Esophagus (tissue), 2 donors: ENCODE measurements around the gene GABBR2. TPM values are rescaled to one million over a fixed set of nuclear protein-coding genes. Genes with fewer than 3 reads are reported as not detected.

Source experiments
- H3K27ac ChIP-seq, 2 donors: one replicate each; pipeline ENCODE4 v1.5.1; 2013; ENCODE audit warnings: low read depth in 2 of 2, mild to moderate bottlenecking in 2 of 2, inconsistent platforms in 1 of 2, low read length in 1 of 2, moderate library complexity in 1 of 2
- H3K27me3 ChIP-seq, 2 donors: one replicate each; pipeline ENCODE4 v1.6.1; 2013; ENCODE audit warnings: low read length in 2 of 2, control low read depth in 1 of 2, mild to moderate bottlenecking in 1 of 2; ENCODE audit not compliant: insufficient read depth in 2 of 2, control insufficient read depth in 1 of 2
- H3K36me3 ChIP-seq, 2 donors: one replicate each; pipeline ENCODE4 v1.6.1; 2013; ENCODE audit warnings: low read length in 1 of 2; ENCODE audit not compliant: control insufficient read depth in 2 of 2, insufficient read depth in 2 of 2
- H3K4me1 ChIP-seq, 2 donors: one replicate each; pipeline ENCODE4 v1.6.1; 2013; ENCODE audit warnings: low read length in 1 of 2; ENCODE audit not compliant: control insufficient read depth in 2 of 2, insufficient read depth in 2 of 2
- H3K4me3 ChIP-seq, 2 donors: one replicate each; pipeline ENCODE4 v1.5.1; 2013; ENCODE audit warnings: low read length in 2 of 2, mild to moderate bottlenecking in 2 of 2, low read depth in 1 of 2, moderate library complexity in 1 of 2
- H3K9me3 ChIP-seq, 2 donors: one replicate each; pipeline ENCODE4 v1.6.1; 2013; ENCODE audit warnings: mild to moderate bottlenecking in 2 of 2, low read depth in 1 of 2, low read length in 1 of 2, moderate library complexity in 1 of 2; ENCODE audit not compliant: control insufficient read depth in 2 of 2, insufficient read depth in 1 of 2
- WGBS, 2 donors: extraction: QIAGEN DNeasy Blood & Tissue Kit; methylation state at CpG; one replicate each; pipeline ENCODE4 v1.1.7; 2013; 5-methylcytosine and 5-hydroxymethylcytosine counted together
- polyA plus RNA-seq, 2 donors: library from polyadenylated mRNA; stranded (reverse); fragments of 200-250 nt; gene quantifications; one replicate each; pipeline ENCODE4 v1.2.3, GENCODE V29; 2013
- donor health status: healthy with polysubstance abuse.
- donor health status: Bipolar disorder and iron deficiency.

GABBR2 gene
- polyA plus RNA-seq, 2 donors = under 0.01 TPM; not detected in 1

- no peak overlapping the region for H3K4me3 ChIP-seq
- H3K36me3 ChIP-seq = no peaks in the 10 kb centered on the region
- no peaks in the 10 kb centered on the region for H3K4me1 ChIP-seq
- no peaks in the 10 kb centered on the region for H3K27me3 ChIP-seq
- WGBS, 2 donors = 90 to 93% methylated on average over 8 of the region's 8 CpGs
- H3K27ac ChIP-seq = no peak overlapping the region
- H3K9me3 ChIP-seq = no peaks in the 10 kb centered on the region
These were observed 101.6 kb downstream of the GABBR2 start for GRCh38 chr9:98607152-98607551.

GRCh38 chr9:98606730-98607129 is 102.0 kb downstream of the GABBR2 start:
- Histone ChIP-seq H3K4me3 (no peak overlapping the region), H3K4me1 (no peaks in the 10 kb centered on the region), H3K9me3 (no peaks in the 10 kb centered on the region), H3K27ac (no peak overlapping the region), H3K27me3 (no peaks in the 10 kb centered on the region), H3K36me3 (no peaks in the 10 kb centered on the region)
- WGBS, 2 donors = 92 to 94% methylated on average over 12 of the region's 12 CpGs

DNA sequence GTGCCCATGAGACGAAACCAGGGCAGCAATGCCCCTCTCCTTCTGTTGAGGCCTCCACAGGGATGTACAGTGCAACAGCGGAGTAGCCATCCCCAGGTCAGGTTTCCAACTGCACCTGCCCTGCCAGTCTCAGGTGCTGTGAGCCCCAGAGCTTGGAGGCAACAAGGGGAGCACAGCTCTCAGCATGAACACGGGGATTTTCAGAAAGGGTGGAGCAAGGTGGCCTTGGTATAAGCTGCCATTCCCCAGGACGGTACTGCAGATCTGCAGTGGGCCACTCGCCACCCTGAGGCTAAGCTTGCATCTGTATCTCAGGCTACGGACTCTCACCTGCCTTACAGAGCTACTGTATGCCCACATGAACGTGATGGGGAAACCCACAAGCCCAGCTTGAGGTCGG is 103.6 kb downstream of the GABBR2 start:
- H3K27ac ChIP-seq = no peak overlapping the region
- H3K4me3 ChIP-seq = no peak overlapping the region
- no peaks in the 10 kb centered on the region for H3K9me3 ChIP-seq
- no peaks in the 10 kb centered on the region for H3K4me1 ChIP-seq
- H3K36me3 ChIP-seq = no peaks in the 10 kb centered on the region
- WGBS, 2 donors = 79 to 83% methylated on average over 8 of the region's 8 CpGs
- H3K27me3 ChIP-seq = no peaks in the 10 kb centered on the region

DNA sequence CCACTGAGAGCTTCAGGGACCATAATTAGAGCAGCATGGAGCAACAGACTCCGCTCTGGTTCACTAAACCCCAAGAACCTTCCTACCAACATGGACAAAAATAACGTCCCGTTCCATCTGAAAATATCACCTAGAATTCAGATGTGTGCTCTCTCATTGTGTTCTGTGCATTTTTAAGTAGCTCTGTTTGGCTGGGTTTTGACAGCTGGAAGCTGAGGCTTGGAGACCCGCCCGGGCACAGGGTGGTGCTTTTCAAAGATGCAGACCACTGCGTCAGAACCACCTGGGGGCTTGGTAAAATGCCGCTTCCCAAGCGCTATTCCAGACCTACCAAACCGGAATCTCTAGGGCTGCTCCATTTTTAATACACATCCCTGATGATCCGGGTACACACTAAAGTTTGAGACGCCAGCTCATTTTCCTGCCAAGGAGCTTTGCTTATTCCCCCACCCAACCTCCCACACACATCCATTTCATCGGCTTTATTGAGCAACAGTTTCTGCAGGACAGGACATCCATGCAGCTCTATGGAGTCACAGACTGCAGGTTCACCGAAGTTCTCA is 104.8 kb downstream of the GABBR2 start:
- no peak overlapping the region for H3K4me3 ChIP-seq
- no peaks in the 10 kb centered on the region for H3K36me3 ChIP-seq
- no peaks in the 10 kb centered on the region for H3K9me3 ChIP-seq
- H3K27ac ChIP-seq = no peak overlapping the region
- H3K27me3 ChIP-seq = no peaks in the 10 kb centered on the region
- 51 to 70% methylated on average over 13 of the region's 13 CpGs for WGBS, 2 donors
- H3K4me1 ChIP-seq = no peaks in the 10 kb centered on the region

GRCh38 chr9:98602839-98603500 is 105.8 kb downstream of the GABBR2 start:
- H3K4me3 ChIP-seq = no peak overlapping the region
- H3K9me3 ChIP-seq = no peaks in the 10 kb centered on the region
- WGBS, 2 donors = 48 to 51% methylated on average over 5 of the region's 5 CpGs
- no peaks in the 10 kb centered on the region for H3K27me3 ChIP-seq
- no peaks in the 10 kb centered on the region for H3K4me1 ChIP-seq
- no peaks in the 10 kb centered on the region for H3K36me3 ChIP-seq
- no peak overlapping the region for H3K27ac ChIP-seq

- no peaks in the 10 kb centered on the region for H3K9me3 ChIP-seq
- no peak overlapping the region for H3K27ac ChIP-seq
- WGBS, 2 donors = 79 to 90% methylated on average over 12 of the region's 12 CpGs
- no peaks in the 10 kb centered on the region for H3K4me1 ChIP-seq
- H3K27me3 ChIP-seq = no peaks in the 10 kb centered on the region
- no peak overlapping the region for H3K4me3 ChIP-seq
- H3K36me3 ChIP-seq = no peaks in the 10 kb centered on the region
These were observed 108.1 kb downstream of the GABBR2 start for GRCh38 chr9:98600631-98601030.

DNA sequence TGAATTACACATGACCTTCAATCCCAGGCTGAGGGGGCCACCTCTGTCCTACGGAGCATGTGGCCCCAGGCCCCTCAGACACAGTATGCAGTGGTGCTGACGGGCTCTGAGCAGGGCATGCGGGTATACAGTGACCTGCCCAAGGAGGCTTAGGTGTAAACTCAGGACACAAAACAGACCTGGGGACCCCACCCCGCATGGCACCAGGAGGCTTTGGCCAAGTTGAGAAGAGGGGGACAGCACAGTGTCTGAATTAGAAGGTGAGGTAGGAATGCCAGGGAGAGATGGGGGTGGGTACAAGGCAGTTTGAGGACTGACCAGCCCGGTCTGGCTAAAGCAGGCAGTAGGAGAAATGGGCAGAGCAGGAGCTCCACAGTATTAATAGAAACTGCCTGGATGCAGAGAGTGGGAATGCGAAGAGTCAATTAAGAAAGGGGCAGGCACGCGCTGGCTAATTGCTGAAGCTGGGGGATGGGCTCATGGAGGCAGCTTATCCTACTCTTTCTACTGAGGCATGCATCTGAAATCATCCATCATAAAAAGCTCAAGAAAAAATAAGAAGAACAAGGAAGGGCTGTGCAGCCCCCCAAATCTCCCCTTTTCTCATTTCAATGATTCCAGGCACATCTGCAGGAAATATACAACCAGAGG is 109.0 kb downstream of the GABBR2 start:
- WGBS, 2 donors = 83 to 88% methylated on average over 8 of the region's 8 CpGs
- Histone ChIP-seq H3K36me3 (no peaks in the 10 kb centered on the region), H3K9me3 (no peaks in the 10 kb centered on the region), H3K4me3 (no peak overlapping the region), H3K27me3 (no peaks in the 10 kb centered on the region), H3K4me1 (no peaks in the 10 kb centered on the region), H3K27ac (no peak overlapping the region)

DNA sequence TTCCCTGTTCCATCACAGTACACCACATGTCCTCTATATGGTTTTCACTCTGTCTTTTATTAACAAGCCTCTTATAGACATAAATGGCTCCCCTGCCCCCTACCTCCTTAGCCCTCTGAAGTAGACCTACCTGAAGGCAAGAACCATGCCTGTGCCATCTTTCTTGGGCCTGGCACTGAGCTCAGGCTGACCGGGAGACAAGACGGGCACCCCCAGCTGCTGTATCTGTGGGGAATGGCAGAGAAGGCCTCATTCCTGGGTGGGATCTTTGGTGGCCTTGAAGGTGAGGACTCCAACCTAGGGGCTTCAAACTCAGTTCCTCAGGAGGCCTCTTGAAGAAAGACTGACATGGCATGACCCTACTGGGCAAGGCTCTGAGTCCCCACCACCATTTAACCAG is 109.9 kb downstream of the GABBR2 start:
- Histone ChIP-seq H3K27me3 (no peaks in the 10 kb centered on the region), H3K4me3 (no peak overlapping the region), H3K36me3 (no peaks in the 10 kb centered on the region), H3K27ac (no peak overlapping the region), H3K9me3 (no peaks in the 10 kb centered on the region), H3K4me1 (no peaks in the 10 kb centered on the region)
- WGBS, 2 donors = 94% methylated on average over 2 of the region's 2 CpGs

DNA sequence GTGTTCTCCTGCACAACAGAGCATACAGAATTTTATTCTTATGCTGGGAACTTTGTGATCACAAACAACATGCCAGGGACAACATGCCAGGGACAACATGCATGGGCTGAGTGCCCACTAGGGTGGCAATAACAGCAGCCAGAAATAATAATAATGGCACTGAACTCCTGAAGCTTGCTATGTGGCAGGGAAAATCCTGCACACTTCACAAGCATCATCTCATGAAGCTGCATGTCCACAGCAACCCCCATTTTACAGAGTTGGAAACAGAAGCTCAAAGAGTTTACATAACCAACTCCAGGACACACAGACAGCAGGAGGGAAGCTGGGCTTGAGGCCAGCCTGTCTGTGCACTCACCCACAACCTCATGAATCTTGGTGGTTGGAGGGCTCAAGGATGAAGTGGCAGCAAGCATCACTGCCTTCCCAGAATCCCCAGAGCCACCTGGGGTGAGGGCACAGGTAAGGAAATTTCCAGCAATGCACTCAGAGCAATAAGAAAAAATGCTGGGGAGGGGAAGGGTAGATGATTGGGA is 111.4 kb downstream of the GABBR2 start:
- H3K9me3 ChIP-seq = no peaks in the 10 kb centered on the region
- H3K27me3 ChIP-seq = no peaks in the 10 kb centered on the region
- H3K27ac ChIP-seq = no peak overlapping the region
- no peaks in the 10 kb centered on the region for H3K36me3 ChIP-seq
- H3K4me1 ChIP-seq = no peaks in the 10 kb centered on the region
- no peak overlapping the region for H3K4me3 ChIP-seq
